Right kidney (tissue), 9 donors: ENCODE data around the gene TMPRSS5.
"Not testable (repeated sequence)": the region's sequence is repeated elsewhere in the genome, so short reads cannot be mapped to it uniquely, and the experiment has no call there.

Source experiments
- DNase-seq: peaks from one replicate; pipeline ENCODE4 v3.0.0-alpha.2; 2016
- long read RNA-seq, 8 donors: transcript quantifications; one replicate each; lab custom pipeline, GENCODE V29; 2026

TMPRSS5 gene
- long read RNA-seq, donor 1, result 0 reads
- long read RNA-seq, donor 2, result 0 reads
- long read RNA-seq, donor 3, result 0 reads
- long read RNA-seq, donor 4, result 0 reads
- long read RNA-seq, donor 5, result 0 reads
- long read RNA-seq, donor 6, result 0 reads
- long read RNA-seq, donor 7, result 0 reads
- long read RNA-seq, donor 8, result 0 reads

- DNase-seq, result no peak
These were observed at the start of gene TMPRSS5 for GRCh38 chr11:113705871-113706655. Gene TMPRSS5, minus strand, starts transcription at chr11:113706308. Its CDS starts 84 bp downstream, at chr11:113706224.

DNA sequence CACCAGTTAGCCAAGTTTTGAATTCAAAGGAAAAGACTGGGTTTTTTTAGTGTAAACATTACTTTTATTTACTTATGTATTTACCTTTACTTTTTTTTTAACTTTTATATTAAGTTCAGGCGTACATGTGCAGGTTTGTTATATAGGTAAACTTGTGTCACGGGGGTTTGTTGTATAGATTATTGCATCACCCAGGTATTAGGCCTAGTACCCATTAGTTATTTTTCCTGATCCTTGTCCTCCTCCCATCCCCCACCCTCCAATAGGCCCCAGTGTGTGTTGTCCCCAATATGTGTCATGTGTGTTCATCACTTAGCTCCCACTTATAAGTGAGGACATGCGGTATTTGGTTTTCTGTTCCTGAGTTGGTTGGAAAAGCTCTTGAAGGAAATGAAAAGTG, 46.8 kb upstream of the TMPRSS5 start:
- DNase-seq, result no peak

DNA sequence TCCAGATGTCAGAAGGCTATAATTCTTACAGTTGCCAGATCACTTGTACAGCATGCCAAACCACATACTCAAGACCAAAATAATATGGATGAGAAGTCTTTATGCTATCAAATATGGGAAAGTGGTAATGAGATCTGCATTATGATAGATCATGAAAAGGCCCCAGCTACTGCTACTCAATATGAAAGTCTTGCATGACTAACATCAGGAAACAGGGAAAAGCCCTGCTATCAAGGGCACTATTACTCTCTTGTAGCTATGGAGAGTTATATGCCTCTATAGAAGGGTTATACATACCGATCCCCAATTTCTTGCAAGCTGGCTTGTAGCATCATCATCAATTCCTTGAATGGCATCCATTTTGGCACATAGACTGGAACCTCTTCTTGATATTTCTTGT, 30.2 kb upstream of the TMPRSS5 start:
- DNase-seq, result no peak

- no peak for DNase-seq
These were observed 26.0 kb upstream of the TMPRSS5 start for GRCh38 chr11:113732092-113732491.

DNA sequence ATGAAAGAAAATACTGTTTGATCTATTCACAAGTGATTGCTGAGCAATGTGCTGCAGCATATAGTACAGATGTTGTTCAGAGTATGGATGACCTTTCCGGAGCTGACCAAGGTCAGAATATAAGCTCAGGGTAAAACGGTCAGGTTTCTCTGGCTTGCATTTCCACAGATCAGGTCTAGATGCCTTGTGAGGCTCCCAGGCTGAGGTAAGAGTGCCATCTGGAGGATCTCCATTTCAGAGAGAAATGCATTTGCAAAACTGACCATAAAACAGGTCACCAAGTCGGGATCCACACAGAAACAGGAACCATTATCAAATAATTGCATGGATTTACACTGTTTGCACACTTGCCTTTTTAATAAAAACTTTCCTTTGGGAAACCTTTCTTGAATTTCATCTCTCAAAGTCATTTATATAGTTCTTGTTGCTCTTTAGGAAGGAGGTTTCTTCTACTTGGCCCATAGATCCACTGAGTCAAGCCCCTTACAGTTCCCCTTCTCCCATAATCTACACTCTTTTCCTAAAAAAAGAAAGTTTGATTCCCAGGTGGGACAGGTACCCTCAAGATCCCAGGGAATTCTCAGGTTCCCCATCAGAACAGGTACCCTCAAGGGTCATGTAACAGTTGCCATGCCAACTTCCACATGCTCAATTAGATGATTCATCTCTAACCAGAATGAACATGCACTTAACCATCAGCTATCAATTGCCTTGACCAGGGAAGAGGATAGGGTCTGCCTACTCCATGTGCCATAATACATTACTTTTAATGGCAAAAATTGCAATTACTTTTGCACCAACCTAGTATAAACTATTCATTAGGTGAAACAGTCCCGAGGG, 25.0 kb upstream of the TMPRSS5 start:
- peak; percentile 26 for DNase-seq

- no peak for DNase-seq
These were observed 23.3 kb upstream of the TMPRSS5 start for GRCh38 chr11:113729456-113729855.

- no peak for DNase-seq
These were observed 22.7 kb upstream of the TMPRSS5 start for GRCh38 chr11:113728814-113729213.

DNA sequence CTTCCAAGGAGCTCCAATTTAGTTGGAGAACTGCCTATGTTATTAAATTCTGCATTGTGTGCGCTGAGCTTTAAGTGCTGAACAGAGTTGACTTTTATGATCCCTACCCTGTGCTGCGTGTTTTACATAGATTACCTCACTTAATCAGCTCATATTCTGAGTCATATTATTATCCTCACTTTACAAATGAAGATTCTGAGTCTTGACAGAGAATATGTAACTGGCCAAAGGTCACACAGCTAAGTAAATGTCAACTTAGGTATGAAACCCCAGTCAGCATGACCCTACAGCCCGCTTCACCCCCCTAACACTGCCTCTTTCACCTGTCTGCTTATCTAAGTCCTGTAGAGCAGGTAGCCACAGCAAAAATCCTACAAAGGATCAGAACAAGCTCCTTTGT, 19.8 kb upstream of the TMPRSS5 start:
- no peak for DNase-seq

- no peak for DNase-seq
These were observed 19.3 kb upstream of the TMPRSS5 start for GRCh38 chr11:113725407-113725806.

GRCh38 chr11:113724778-113725177, 18.7 kb upstream of the TMPRSS5 start:
- no peak for DNase-seq

DNA sequence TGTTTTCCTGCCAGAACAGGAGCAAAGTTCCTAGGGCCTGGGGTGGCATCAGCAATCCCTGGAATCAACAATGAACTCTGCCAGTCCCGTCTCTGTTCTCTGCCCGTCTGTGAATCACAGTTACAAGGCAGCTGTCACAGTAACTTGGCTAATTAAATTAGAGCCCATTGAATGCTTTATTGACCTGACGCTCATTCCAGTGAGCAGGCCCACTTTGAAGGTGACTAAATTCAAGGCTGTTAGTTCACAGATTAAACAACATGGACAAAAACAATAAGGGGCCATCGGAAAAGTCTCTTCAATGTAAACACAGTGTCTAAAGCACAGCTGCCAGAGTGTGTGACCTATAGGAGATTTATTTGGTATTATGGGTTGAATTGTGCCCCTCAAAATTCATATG, 17.7 kb upstream of the TMPRSS5 start:
- no peak for DNase-seq

- no peak for DNase-seq
These were observed 16.8 kb upstream of the TMPRSS5 start for GRCh38 chr11:113722934-113723333.

DNA sequence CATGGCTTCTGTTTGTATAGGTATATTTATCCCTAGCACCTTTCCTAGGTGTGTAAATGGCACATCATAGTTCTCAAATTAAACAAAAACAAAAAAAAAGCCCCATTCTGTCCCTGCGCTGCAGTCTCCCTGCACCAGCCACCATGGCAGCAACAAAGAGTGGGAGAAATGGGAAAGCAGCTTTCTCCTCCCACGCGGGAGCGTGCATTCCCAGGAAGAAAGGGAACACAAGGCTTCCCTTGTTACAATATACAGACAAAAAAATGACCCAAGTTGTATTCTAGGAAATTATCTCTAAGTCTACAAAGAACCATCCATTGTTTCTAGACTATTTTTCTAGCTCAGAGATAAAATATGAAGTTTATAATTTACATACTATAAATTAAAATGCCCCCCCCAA, 16.1 kb upstream of the TMPRSS5 start:
- DNase-seq, result no peak

DNA sequence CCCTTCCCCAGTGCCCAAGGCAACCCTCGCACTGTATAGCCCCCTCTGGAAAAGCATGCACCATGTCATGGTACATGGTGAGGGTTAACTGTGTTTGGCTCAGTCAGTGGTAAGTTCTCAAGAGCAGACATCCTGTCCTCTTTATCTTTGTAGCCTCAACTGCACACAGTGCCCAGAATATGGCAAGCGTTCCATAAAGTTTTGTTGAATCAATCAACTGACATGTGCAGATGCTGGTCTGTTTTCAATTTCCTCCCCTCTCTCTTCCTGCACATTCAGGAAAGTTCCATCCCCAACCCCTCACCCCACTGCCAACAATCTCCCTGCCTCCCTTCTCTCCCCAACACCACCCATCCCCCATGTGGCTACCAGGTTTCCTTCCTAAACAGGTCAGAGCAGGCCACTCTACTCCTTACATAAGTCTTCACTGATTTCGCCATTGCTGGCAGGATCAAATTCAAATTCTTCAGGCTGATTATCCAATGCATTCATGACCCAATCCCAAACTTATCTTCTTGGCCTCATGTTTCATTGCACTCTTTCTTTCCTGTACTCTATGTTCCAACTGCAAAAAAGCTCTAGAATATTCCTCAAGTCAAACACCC, 15.5 kb upstream of the TMPRSS5 start:
- no peak for DNase-seq

DNA sequence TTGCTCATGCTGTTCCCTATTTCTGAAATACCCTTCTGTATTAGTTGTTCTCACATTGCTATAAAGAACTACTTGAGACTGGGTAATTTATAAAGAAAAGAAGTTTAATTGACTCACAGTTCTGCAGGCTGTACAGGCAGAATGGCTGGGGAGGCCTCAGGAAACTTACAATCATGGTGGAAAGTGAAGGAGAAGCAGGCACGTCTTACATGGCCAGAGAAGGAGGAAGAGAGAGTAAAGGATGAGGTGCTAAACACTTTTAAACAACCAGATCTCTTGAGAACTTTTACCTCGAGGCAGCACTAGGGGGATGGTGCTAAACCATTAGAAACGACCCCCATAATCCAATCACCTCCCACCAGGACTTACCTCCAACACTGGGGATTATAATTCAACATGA, 14.4 kb upstream of the TMPRSS5 start:
- DNase-seq, result not testable (repeated sequence)

- no peak for DNase-seq
These were observed 9.9 kb upstream of the TMPRSS5 start for GRCh38 chr11:113715882-113716625.

- DNase-seq, result no peak
These were observed 9.2 kb upstream of the TMPRSS5 start for GRCh38 chr11:113715273-113715672.

GRCh38 chr11:113710989-113711388, 4.9 kb upstream of the TMPRSS5 start:
- DNase-seq, result no peak

DNA sequence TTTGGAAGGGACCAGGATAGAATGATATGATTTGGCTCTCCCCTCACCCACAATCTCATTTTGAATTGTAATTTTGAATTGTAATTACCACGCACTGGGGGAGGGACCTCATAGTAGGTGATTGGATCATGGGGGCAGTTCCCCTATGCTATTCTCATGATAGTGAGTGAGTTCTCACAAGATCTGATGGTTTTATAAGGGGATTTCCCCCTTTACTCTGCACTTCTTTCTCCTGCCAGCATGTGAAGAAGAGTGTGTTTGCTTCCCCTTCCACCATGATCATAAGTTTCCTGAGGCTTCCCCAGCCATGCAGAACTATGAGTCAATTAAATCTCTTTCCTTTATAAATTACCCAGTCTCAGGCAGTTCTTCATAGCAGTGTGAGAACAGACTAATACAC, 2.6 kb downstream of the TMPRSS5 start:
- DNase-seq, result not testable (repeated sequence)

GRCh38 chr11:113701491-113701890, 4.6 kb downstream of the TMPRSS5 start:
- DNase-seq, result no peak

GRCh38 chr11:113698515-113698914, 7.6 kb downstream of the TMPRSS5 start:
- DNase-seq, result no peak

GRCh38 chr11:113697756-113698407, 8.2 kb downstream of the TMPRSS5 start:
- no peak for DNase-seq
